ENCODE measurements around the gene APRT. TPM values are rescaled to one million over a fixed set of nuclear protein-coding genes. Genes with fewer than 3 reads are reported as not detected.

APRT gene
- total RNA-seq, result 100 to 1,000 TPM; 130 to 158 TPM
- 89.6 to 148 reads per million in 2 donors for total RNA-seq

- Mint-ChIP-seq H3K27ac (peak within 1 kb of the TSS; percentile 82), H3K27me3 (no peaks in the 10 kb centered on the region), H3K36me3 (ENCODE audit: low read depth) (no peaks in the 10 kb centered on the region), H3K4me3 (peak within 1 kb of the TSS; percentile 96), H3K4me1 (peaks cover 12% of the 10 kb centered on the region)
- DNase-seq (peak; percentile 96 to 99 (median 97)), ATAC-seq (peak; percentile 92)
- no peaks in the 10 kb centered on the region for H3K9me3 ChIP-seq (ENCODE audit: control insufficient read depth, low read length, poor library complexity, severe bottlenecking)
Observed at GRCh38 chr16:88811769-88812512, at the start of gene APRT. Gene APRT (minus strand): TSS chr16:88811928. CDS start chr16:88811899, 29 bp downstream.

GRCh38 chr16:88861359-88861758 lies 49.6 kb upstream of the APRT start:
- peaks cover 7% of the 10 kb centered on the region for H3K36me3 Mint-ChIP-seq (ENCODE audit: low read depth)
- ATAC-seq, result no peak
- H3K4me3 Mint-ChIP-seq, result no peak overlapping the region

DNA sequence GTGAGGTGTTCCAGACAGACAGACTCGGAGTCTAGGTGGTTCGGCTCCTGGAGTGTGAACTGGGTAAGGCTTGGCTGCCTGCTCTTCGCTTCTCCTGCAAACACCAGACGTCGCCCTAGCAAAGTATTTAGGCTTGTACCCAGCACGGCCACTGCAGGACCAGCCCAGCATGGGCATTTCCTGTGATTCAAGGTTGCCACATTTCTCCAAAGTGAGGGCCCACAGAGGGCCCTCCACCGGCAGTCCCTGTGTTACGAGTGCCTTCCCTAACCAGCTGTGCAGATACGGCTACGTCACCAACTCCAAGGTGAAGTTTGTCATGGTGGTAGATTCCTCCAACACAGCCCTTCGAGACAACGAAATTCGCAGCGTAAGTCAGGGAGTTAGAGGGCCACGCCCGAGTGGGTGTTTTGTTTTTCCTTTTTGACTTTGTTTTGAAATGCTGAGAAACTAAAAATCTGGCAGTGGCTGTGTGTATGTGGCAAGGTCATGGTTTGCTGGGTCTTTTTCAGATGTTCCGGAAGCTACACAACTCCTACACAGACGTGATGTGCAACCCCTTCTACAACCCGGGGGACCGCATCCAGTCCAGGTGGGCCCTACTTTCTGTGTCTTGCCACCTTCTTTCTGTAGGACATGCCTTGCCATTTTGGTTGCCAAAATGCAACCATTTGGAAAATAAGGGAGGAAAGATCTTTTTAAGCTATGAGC lies 47.8 kb upstream of the APRT start:
- H3K9me3 ChIP-seq (ENCODE audit: control insufficient read depth, low read length, poor library complexity, severe bottlenecking), result no peaks in the 10 kb centered on the region
- DNase-seq (no peak), ATAC-seq (no peak)
- peaks cover 7% of the 10 kb centered on the region for H3K36me3 Mint-ChIP-seq (ENCODE audit: low read depth)
- peak overlapping the region; percentile 12 for H3K4me3 Mint-ChIP-seq
- H3K27ac Mint-ChIP-seq, result no peak overlapping the region
- no peaks in the 10 kb centered on the region for H3K27me3 Mint-ChIP-seq
- peaks cover 21% of the 10 kb centered on the region for H3K4me1 Mint-ChIP-seq

More at GRCh38 chr16:88861359-88861758, 49.6 kb upstream of the APRT start:
- H3K27ac Mint-ChIP-seq, result no peak overlapping the region
- no peak for DNase-seq
- H3K27me3 Mint-ChIP-seq, result no peaks in the 10 kb centered on the region
- peaks cover 13% of the 10 kb centered on the region for H3K4me1 Mint-ChIP-seq
- H3K9me3 ChIP-seq (ENCODE audit: control insufficient read depth, low read length, poor library complexity, severe bottlenecking), result no peaks in the 10 kb centered on the region

DNA sequence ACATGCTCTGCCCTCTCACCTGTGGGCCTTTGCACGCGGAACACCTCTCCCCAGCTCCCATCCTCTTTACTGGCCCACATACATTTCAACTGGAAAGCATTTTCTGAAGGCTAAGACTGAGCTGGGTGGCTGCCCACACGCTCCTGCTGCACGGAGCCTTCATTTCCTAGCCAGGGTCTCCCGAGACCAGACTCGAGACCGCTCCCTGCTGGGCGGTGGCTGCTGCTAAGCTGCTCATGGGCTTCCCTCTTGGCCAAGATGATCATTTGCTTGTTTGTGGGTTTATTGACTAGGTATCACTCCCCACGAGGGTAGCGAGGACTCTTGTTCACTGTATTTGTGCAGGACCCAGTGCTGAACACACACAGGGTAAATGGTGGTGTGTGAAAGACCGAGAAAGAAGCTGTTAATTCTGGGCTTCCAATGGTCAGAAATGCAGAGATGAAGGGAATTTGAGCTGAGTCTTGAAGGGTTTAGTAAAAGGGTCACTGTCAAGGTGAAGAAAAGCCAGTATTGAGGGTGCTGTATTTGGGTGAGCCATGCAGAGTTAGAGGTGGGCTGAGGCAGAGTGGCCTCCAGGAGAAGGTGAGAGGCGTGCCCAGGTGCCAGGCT lies 46.1 kb upstream of the APRT start:
- Mint-ChIP-seq H3K4me1 (peaks cover 21% of the 10 kb centered on the region), H3K4me3 (peak overlapping the region; percentile 100), H3K36me3 (ENCODE audit: low read depth) (peaks cover 7% of the 10 kb centered on the region), H3K27ac (peak overlapping the region; percentile 98), H3K27me3 (no peaks in the 10 kb centered on the region)
- peak; percentile 47 to 68 (median 55) for DNase-seq
- ATAC-seq, result peak; percentile 59
- H3K9me3 ChIP-seq (ENCODE audit: control insufficient read depth, low read length, poor library complexity, severe bottlenecking), result no peaks in the 10 kb centered on the region

DNA sequence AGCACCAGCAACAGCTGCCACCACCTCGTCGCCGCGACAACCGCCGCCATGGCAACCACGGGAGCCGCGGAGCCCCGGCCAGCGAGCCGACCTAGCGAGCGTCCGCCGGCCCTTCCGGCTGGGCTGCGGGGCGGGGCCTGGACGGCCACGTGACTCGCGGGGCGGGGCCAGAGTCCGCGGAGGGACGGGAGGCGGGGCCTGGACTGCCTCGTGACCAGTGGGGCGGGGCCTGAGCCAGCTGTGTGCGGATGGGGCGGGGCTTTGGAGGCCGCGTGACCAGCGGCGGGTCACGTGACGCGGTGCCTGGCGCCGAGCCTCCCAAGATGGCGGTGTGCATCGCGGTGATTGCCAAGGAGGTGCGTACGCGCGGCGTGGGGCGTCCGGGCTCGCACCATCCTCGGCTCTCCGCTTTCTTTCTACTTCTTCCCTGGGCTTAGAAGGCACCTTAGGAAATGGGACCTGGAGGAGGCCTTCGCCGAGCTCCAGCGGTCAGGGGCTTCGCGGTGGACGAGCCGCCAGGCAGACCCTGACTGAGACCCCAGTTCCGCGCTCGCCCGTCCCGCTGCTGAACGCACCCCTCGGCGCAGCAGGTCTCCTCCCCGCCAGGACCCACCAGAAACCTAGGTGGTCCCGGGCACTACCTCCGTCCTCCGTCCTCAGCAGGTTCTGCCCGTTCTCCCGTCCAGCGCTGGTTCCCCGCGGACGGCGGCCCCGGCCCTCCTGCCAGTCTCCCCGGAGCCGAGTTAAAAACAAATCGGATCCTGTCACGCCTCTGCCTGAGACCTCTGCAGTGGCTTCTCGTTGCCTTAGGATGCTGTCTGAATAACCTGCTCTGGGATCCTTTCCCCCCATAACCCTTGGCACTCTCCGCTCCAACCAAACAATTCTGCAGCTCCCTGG lies 45.4 kb upstream of the APRT start, which contains the start of the genes GALNS and TRAPPC2L:
Gene GALNS (minus strand): TSS at position 120 of the 900 bp plus-strand sequence. CDS start 70 bp downstream, at position 50.
Gene TRAPPC2L (plus strand): TSS at position 300 of the 900 bp plus-strand sequence. CDS start 24 bp downstream, at position 324.
- Mint-ChIP-seq H3K27ac (peak within 1 kb of the TSS; percentile 98), H3K4me1 (peaks cover 23% of the 10 kb centered on the region), H3K36me3 (ENCODE audit: low read depth) (peaks cover 7% of the 10 kb centered on the region), H3K27me3 (no peaks in the 10 kb centered on the region), H3K4me3 (peak within 1 kb of the TSS; percentile 100)
- H3K9me3 ChIP-seq (ENCODE audit: control insufficient read depth, low read length, poor library complexity, severe bottlenecking), result no peaks in the 10 kb centered on the region
- peak; percentile 97 to 100 (median 99) for DNase-seq
- ATAC-seq, result peak; percentile 91

GRCh38 chr16:88856122-88856827 lies 44.5 kb upstream of the APRT start:
- Mint-ChIP-seq H3K36me3 (ENCODE audit: low read depth) (peaks cover 7% of the 10 kb centered on the region), H3K4me3 (peak overlapping the region; percentile 85), H3K4me1 (peaks cover 23% of the 10 kb centered on the region), H3K27me3 (no peaks in the 10 kb centered on the region), H3K27ac (peak overlapping the region; percentile 88)
- ATAC-seq (peak; percentile 39), DNase-seq (peak in 1 of 3 donors; percentile 20)
- H3K9me3 ChIP-seq (ENCODE audit: control insufficient read depth, low read length, poor library complexity, severe bottlenecking), result no peaks in the 10 kb centered on the region

- Mint-ChIP-seq H3K4me1 (peaks cover 23% of the 10 kb centered on the region), H3K4me3 (peak overlapping the region; percentile 85), H3K27me3 (no peaks in the 10 kb centered on the region), H3K36me3 (ENCODE audit: low read depth) (peaks cover 5% of the 10 kb centered on the region), H3K27ac (peak overlapping the region; percentile 88)
- ATAC-seq, result no peak
- H3K9me3 ChIP-seq (ENCODE audit: control insufficient read depth, low read length, poor library complexity, severe bottlenecking), result no peaks in the 10 kb centered on the region
- DNase-seq, result no peak
Observed at GRCh38 chr16:88855736-88856121, 44.0 kb upstream of the APRT start.

DNA sequence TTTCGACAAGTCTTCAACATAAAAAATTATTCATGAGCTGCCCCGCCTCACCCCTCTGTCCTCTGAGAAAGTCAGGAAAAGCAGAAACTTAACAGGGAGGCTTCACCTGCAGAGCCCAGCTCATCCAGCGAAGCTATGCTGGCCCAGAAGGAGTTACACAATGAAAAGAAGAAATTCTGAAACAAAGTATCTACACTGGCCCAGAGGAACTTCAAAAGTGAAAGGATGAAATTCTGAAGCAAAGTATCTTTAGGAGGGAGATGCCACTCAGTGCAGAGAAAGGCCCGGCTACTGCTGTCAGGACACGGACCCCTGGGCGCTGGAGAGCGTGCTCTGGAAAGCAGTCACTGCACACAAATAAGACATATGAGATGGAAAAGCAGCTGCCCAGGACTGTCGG lies 43.4 kb upstream of the APRT start:
- peak overlapping the region; percentile 85 for H3K4me3 Mint-ChIP-seq
- H3K27me3 Mint-ChIP-seq, result no peaks in the 10 kb centered on the region
- no peaks in the 10 kb centered on the region for H3K9me3 ChIP-seq (ENCODE audit: control insufficient read depth, low read length, poor library complexity, severe bottlenecking)
- ATAC-seq, result no peak
- H3K27ac Mint-ChIP-seq, result peak overlapping the region; percentile 88
- H3K36me3 Mint-ChIP-seq (ENCODE audit: low read depth), result peaks cover 5% of the 10 kb centered on the region
- DNase-seq, result no peak
- peaks cover 23% of the 10 kb centered on the region for H3K4me1 Mint-ChIP-seq

DNA sequence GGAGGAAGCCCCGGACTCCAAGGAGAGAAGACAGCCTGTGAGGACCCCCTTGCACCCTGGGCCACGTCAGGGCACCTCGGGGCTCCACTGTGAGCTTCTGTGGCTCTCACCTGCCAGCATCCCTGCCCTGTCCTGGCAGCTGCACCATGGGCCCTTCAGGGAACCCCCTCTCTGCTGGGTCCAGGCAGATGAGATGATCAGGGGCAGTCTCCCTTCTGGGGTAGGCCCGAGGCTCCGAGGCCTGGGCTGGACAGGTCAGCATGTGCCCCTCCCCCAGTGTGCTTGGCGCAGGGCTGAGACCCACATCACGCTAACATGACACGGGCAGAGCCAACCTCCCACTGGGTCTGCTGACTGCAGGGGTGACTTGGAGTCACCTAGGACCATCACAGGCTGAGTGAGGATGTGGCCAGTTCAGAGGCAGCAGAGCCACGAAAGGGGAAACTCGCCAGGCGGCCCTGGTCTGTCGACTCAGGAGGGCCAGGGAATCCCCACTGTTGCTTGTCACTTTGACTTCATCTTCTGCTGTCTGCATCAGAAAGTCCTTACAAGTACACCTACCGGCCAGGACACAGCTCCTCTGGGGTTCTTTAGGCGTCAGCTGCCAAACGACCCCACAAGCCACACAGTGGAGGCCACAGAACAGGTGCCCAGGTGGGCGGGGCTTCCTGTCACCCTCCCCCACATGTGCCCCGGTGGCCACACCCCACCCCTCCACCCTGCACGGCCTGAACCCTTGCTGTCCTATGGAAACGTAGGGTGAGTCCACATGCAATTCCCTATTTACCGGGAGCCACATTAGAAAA lies 42.8 kb upstream of the APRT start:
- no peaks in the 10 kb centered on the region for H3K9me3 ChIP-seq (ENCODE audit: control insufficient read depth, low read length, poor library complexity, severe bottlenecking)
- peak overlapping the region; percentile 85 for H3K4me3 Mint-ChIP-seq
- no peaks in the 10 kb centered on the region for H3K27me3 Mint-ChIP-seq
- H3K4me1 Mint-ChIP-seq, result peaks cover 23% of the 10 kb centered on the region
- peak overlapping the region; percentile 88 for H3K27ac Mint-ChIP-seq
- ATAC-seq, result peak; percentile 24
- H3K36me3 Mint-ChIP-seq (ENCODE audit: low read depth), result peaks cover 5% of the 10 kb centered on the region
- peak in 1 of 3 donors; percentile 12 for DNase-seq

DNA sequence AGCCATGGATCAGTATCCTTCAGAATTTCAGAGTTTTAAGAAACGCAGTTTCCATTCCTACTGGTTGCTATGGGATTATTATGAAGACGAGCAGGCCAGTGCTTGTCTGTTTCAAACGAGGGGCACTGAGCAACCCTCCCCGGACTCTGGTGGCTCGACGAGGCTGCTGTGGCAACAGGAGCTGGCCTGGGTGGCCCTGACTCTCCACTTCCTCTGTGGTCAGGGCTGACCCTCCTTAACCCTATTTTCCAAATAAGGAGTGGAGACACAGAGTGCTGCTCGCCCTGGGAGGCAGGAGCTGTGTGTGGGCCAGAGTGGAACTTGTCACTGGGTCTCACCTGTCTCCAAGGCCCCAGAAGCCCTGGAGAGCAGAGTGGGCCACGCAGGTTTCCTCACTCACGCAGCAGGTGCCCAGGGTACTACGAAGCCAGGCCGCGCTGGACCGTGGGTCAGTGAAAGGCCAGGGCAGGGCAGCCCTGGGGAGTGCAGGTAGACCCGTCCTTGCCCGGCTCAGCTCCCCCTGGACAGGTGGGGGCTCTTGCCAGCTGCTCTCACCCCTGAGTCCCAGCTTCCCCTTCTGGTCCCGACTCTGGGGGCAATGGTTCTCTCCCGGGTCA lies 41.7 kb upstream of the APRT start:
- no peak for DNase-seq
- Mint-ChIP-seq H3K36me3 (ENCODE audit: low read depth) (peaks cover 5% of the 10 kb centered on the region), H3K4me1 (peaks cover 20% of the 10 kb centered on the region), H3K4me3 (no peak overlapping the region), H3K27me3 (no peaks in the 10 kb centered on the region), H3K27ac (peak overlapping the region; percentile 21)
- no peaks in the 10 kb centered on the region for H3K9me3 ChIP-seq (ENCODE audit: control insufficient read depth, low read length, poor library complexity, severe bottlenecking)
- ATAC-seq, result no peak

DNA sequence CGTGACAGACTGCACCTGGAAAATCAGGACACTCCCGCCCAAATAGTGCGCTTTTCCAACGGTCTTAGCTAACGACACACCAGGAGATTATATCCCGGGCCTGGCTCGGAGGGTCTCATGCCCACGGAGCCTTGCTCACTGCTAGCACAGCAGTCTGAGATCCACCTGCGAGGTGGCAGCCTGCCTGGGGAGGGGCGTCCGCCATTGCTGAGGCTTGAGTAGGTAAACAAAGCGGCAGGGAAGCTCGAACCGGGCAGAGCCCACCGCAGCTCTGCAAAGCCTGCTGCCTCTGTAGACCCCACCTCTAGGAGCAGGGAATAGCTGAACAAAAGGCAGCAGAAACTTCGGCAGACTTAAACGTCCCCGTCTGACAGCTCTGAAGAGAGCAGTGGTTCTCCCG lies 39.9 kb upstream of the APRT start:
- H3K9me3 ChIP-seq (ENCODE audit: control insufficient read depth, low read length, poor library complexity, severe bottlenecking), result no peaks in the 10 kb centered on the region
- Mint-ChIP-seq H3K27ac (peak overlapping the region; percentile 41), H3K36me3 (ENCODE audit: low read depth) (no peaks in the 10 kb centered on the region), H3K4me3 (no peak overlapping the region), H3K4me1 (peaks cover 10% of the 10 kb centered on the region), H3K27me3 (no peaks in the 10 kb centered on the region)
- no peak for DNase-seq
- ATAC-seq, result no peak

Data from T-helper 17 cell (primary cell).